ENCODE measurements around the gene STT3A.

STT3A gene

GRCh38 chr11:125578783-125579182 lies 13.9 kb upstream of the STT3A start:
- Mint-ChIP-seq H3K36me3 (ENCODE audit: low read depth) (peaks cover 56% of the 10 kb centered on the region), H3K27me3 (ENCODE audit: low read depth, poor library complexity) (no peaks in the 10 kb centered on the region), H3K4me1 (no peaks in the 10 kb centered on the region), H3K27ac (no peak overlapping the region), H3K4me3 (no peak overlapping the region), H3K9me3 (no peaks in the 10 kb centered on the region)
- no peak for DNase-seq
- TF ChIP-seq CTCF (IDR thresholded peaks at IDR 0.05) = no peak

- Mint-ChIP-seq H3K27ac (no peak overlapping the region), H3K36me3 (ENCODE audit: low read depth) (peaks cover 56% of the 10 kb centered on the region), H3K27me3 (ENCODE audit: low read depth, poor library complexity) (no peaks in the 10 kb centered on the region)
Measured at GRCh38 chr11:125579811-125580210, 12.8 kb upstream of the STT3A start.

GRCh38 chr11:125583496-125583895 lies 9.2 kb upstream of the STT3A start:
- H3K27ac Mint-ChIP-seq = no peak overlapping the region
- peaks cover 4% of the 10 kb centered on the region for H3K9me3 Mint-ChIP-seq
- peaks cover 31% of the 10 kb centered on the region for H3K36me3 Mint-ChIP-seq (ENCODE audit: low read depth)
- H3K4me1 Mint-ChIP-seq = peaks cover 5% of the 10 kb centered on the region
- no peak for TF ChIP-seq CTCF (IDR thresholded peaks at IDR 0.05)
- no peaks in the 10 kb centered on the region for H3K27me3 Mint-ChIP-seq (ENCODE audit: low read depth, poor library complexity)
- H3K4me3 Mint-ChIP-seq = no peak overlapping the region
- no peak for DNase-seq

More at GRCh38 chr11:125579811-125580210, 12.8 kb upstream of the STT3A start:
- Mint-ChIP-seq H3K9me3 (no peaks in the 10 kb centered on the region), H3K4me3 (no peak overlapping the region), H3K4me1 (no peaks in the 10 kb centered on the region)
- no peak for TF ChIP-seq CTCF (IDR thresholded peaks at IDR 0.05)
- DNase-seq = no peak

- H3K27ac Mint-ChIP-seq = no peak overlapping the region
- no peak for DNase-seq
- H3K4me1 Mint-ChIP-seq = peaks cover 6% of the 10 kb centered on the region
- peaks cover 22% of the 10 kb centered on the region for H3K36me3 Mint-ChIP-seq (ENCODE audit: low read depth)
- H3K9me3 Mint-ChIP-seq = peaks cover 6% of the 10 kb centered on the region
- TF ChIP-seq CTCF (IDR thresholded peaks at IDR 0.05) = no peak
- H3K27me3 Mint-ChIP-seq (ENCODE audit: low read depth, poor library complexity) = no peaks in the 10 kb centered on the region
- H3K4me3 Mint-ChIP-seq = no peak overlapping the region
Measured at GRCh38 chr11:125585487-125585886, 7.2 kb upstream of the STT3A start.

GRCh38 chr11:125586623-125587022 lies 6.0 kb upstream of the STT3A start:
- Mint-ChIP-seq H3K4me1 (peaks cover 10% of the 10 kb centered on the region), H3K9me3 (peaks cover 10% of the 10 kb centered on the region), H3K27me3 (ENCODE audit: low read depth, poor library complexity) (no peaks in the 10 kb centered on the region), H3K4me3 (no peak overlapping the region), H3K27ac (no peak overlapping the region), H3K36me3 (ENCODE audit: low read depth) (peaks cover 23% of the 10 kb centered on the region)
- DNase-seq = no peak
- no peak for TF ChIP-seq CTCF (IDR thresholded peaks at IDR 0.05)

- peaks cover 11% of the 10 kb centered on the region for H3K9me3 Mint-ChIP-seq
- H3K27me3 Mint-ChIP-seq (ENCODE audit: low read depth, poor library complexity) = no peaks in the 10 kb centered on the region
- peaks cover 24% of the 10 kb centered on the region for H3K36me3 Mint-ChIP-seq (ENCODE audit: low read depth)
- H3K4me3 Mint-ChIP-seq = no peak overlapping the region
- TF ChIP-seq CTCF (IDR thresholded peaks at IDR 0.05) = no peak
- DNase-seq = no peak
- H3K4me1 Mint-ChIP-seq = peaks cover 17% of the 10 kb centered on the region
- no peak overlapping the region for H3K27ac Mint-ChIP-seq
Measured at GRCh38 chr11:125587480-125587879, 5.2 kb upstream of the STT3A start.
